GM12878 (cell line): ENCODE data around the gene RHOT1.

Source experiments
- CTCF ChIP-seq, 3 experiments: IDR thresholded peaks in 2 of 3; conservative IDR thresholded peaks in 1 of 3; 2 replicates each; pipeline ENCODE4 v1.5.1; 2011; ENCODE audit warnings: low read depth in 3 of 3, low read length in 3 of 3, mild to moderate bottlenecking in 3 of 3, control low read depth in 2 of 3, moderate library complexity in 2 of 3, inconsistent platforms in 1 of 3, mixed read lengths in 1 of 3; ENCODE audit not compliant: control insufficient read depth in 2 of 3, insufficient read depth in 1 of 3; ENCODE audit errors: extremely low read depth in 1 of 3
- EZH2 ChIP-seq: IDR thresholded peaks from 2 replicates; pipeline ENCODE4 v1.6.1; 2012; ENCODE audit warnings: low read depth, mild to moderate bottlenecking, control low read depth, inconsistent platforms, low read length, borderline replicate concordance; ENCODE audit not compliant: control insufficient read depth
- GABPA ChIP-seq: IDR thresholded peaks from 2 replicates; pipeline ENCODE4 v1.6.1; 2014; ENCODE audit warnings: antibody characterized with exemption, low read depth, mild to moderate bottlenecking, inconsistent platforms
- POLR2AphosphoS5 ChIP-seq: IDR thresholded peaks from 2 replicates; pipeline ENCODE4 v1.6.1; 2011; ENCODE audit warnings: mild to moderate bottlenecking, low read length, inconsistent platforms

DNA sequence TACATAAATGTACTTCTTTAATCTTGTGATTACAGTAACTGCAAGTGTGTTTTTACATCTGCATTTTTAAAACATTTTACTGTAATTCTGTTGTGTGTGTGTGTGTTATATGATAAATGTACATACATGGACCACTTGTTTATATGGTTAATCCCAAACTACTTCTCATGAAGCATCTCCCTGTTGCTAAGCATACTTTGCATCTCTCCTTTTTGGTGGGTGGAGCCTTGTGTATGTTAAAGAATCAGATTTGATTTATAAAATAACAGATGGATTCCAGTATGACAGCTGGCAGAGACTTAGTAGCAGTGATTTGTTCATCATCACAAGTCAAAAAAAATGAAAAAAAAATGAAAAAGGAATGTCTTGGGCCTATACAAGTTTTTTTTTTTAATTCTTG is 67.3 kb downstream of the RHOT1 start:
- TF ChIP-seq GABPA (no peak), CTCF (IDR thresholded peaks at IDR 0.05 in 2 of 3, conservative IDR thresholded peaks at IDR 0.05 in 1 of 3; ENCODE audit: control insufficient read depth in 2 of 3, extremely low read depth in 1 of 3, insufficient read depth in 1 of 3, low read depth in 3 of 3, low read length in 3 of 3) (no peak), EZH2 (no peak), POLR2AphosphoS5 (no peak)
